SK-N-SH treated with all-trans-retinoic acid at 6 μM for 48 hours (cell line): ENCODE data around the gene SLC39A13.

Source experiments
- ARNTL ChIP-seq: fragments of 450-650 bp; formaldehyde crosslinking; IDR thresholded peaks from 2 replicates; pipeline ENCODE4 v1.5.0; 2020; ENCODE audit warnings: low read depth, mild to moderate bottlenecking, moderate library complexity, borderline replicate concordance
- PATZ1 ChIP-seq: fragments of 250-450 bp; sonication (Bioruptor Pico); IDR thresholded peaks from 2 replicates; pipeline ENCODE4 v1.8.0; 2020; ENCODE audit warnings: mild to moderate bottlenecking, moderate library complexity, borderline replicate concordance
- ZC3H10 ChIP-seq: fragments of 250-450 bp; sonication (Bioruptor Pico); IDR thresholded peaks from 2 replicates; pipeline ENCODE4 v1.5.1; 2021; ENCODE audit warnings: mild to moderate bottlenecking, moderate library complexity
- ZFP3 ChIP-seq: fragments of 250-450 bp; sonication (Bioruptor Pico); IDR thresholded peaks from 2 replicates; pipeline ENCODE4 v1.5.0; 2020; ENCODE audit warnings: mild to moderate bottlenecking, moderate library complexity
- ZNF565 ChIP-seq: fragments of 450-650 bp; formaldehyde crosslinking; conservative IDR thresholded peaks from 2 replicates; pipeline ENCODE4 v1.5.0; 2020; ENCODE audit warnings: low read depth, mild to moderate bottlenecking, moderate library complexity
- ZNF70 ChIP-seq: fragments of 450-650 bp; formaldehyde crosslinking; IDR thresholded peaks from 2 replicates; pipeline ENCODE4 v1.5.0; 2020; ENCODE audit warnings: mild to moderate bottlenecking, moderate library complexity

- TF ChIP-seq ZNF70 (CRISPR knock-in tag): no peak
- no peak for TF ChIP-seq PATZ1
- no peak for TF ChIP-seq ZFP3 (CRISPR knock-in tag)
- TF ChIP-seq ZC3H10 (CRISPR knock-in tag): no peak
- no peak for TF ChIP-seq ARNTL
- no peak for TF ChIP-seq ZNF565 (CRISPR knock-in tag)
These were observed 6.3 kb downstream of the SLC39A13 start for GRCh38 chr11:47414685-47415070.
